Thyroid gland (tissue), 4 donors: ENCODE results near the gene CYP1A2. TPM values are rescaled to one million over a fixed set of nuclear protein-coding genes. Genes with fewer than 3 reads are reported as not detected.
A peak's percentile ranks its signal among the peaks of the same experiment; 100 is the strongest.

Source experiments
- DNase-seq, 2 donors: peaks; one replicate each; pipeline ENCODE4 v3.0.0-alpha.2; 2019
- H3K27ac ChIP-seq, 3 donors: fragments of 200-600 bp; sonication (generic); 1 replicate in 2 of 3; 2 replicates in 1 of 3; pipeline ENCODE4 v1.5.1; 2016 to 2019; ENCODE audit warnings: mild to moderate bottlenecking in 1 of 3, moderate library complexity in 1 of 3
- H3K27me3 ChIP-seq: fragments of 200-600 bp; sonication (generic); one replicate; pipeline ENCODE4 v1.5.1; 2019
- H3K36me3 ChIP-seq, 2 donors: fragments of 200-600 bp; sonication (generic); one replicate each; pipeline ENCODE4 v1.5.1; 2016 to 2019
- H3K4me1 ChIP-seq, 2 donors: fragments of 200-600 bp; sonication (generic); one replicate each; pipeline ENCODE4 v1.5.1; 2017 to 2019
- H3K4me3 ChIP-seq, 3 donors: fragments of 200-600 bp; sonication (generic); replicated peaks in 1 of 3; 1 replicate in 2 of 3; 2 replicates in 1 of 3; pipeline ENCODE4 v1.5.1; 2016; ENCODE audit warnings: mild to moderate bottlenecking in 1 of 3
- H3K9me3 ChIP-seq: fragments of 200-600 bp; sonication (generic); one replicate; pipeline ENCODE4 v1.5.1; 2017
- CTCF ChIP-seq, 6 experiments: fragments of 200-600 bp in 3 of 6; fragments of 450-650 bp in 3 of 6; sonication (generic) in 3 of 6; IDR thresholded peaks; one replicate each; pipeline ENCODE4 v1.5.1; 2016 to 2019; ENCODE audit warnings: antibody characterized with exemption in 6 of 6, mild to moderate bottlenecking in 2 of 6, inconsistent platforms in 1 of 6, moderate library complexity in 1 of 6
- POLR2A ChIP-seq, 2 donors: fragments of 450-650 bp; IDR thresholded peaks; one replicate each; pipeline ENCODE4 v1.6.1; 2017; ENCODE audit warnings: antibody characterized with exemption in 2 of 2, mild to moderate bottlenecking in 2 of 2, moderate library complexity in 1 of 2
- WGBS, 2 donors: methylation state at CpG; one replicate each; pipeline ENCODE4 v1.1.5; 2017; 5-methylcytosine and 5-hydroxymethylcytosine counted together
- intact Hi-C: fragments of 100-400 bp; cut with DNase I; formaldehyde crosslinking; loops from one replicate; pipeline ENCODE4 v1.15.1; 2023
- total RNA-seq, 4 donors: library from RNA; depleted of rRNA; stranded (reverse); fragments of >200 nt; gene quantifications; one replicate each; pipeline ENCODE4 v1.2.3, GENCODE V29; 2016

The CYP1A2 gene
- total RNA-seq, 4 donors from 2014 or later, result 1.3 to 9.9 (median 2.9) TPM

GRCh38 chr15:74781431-74782258 is 33.0 kb downstream of the CYP1A2 start, which contains the start of gene CSK:
Gene CSK, plus strand, starts transcription at chr15:74782080. Its CDS starts 16,218 bp downstream, at chr15:74798298.
- WGBS, 2 donors, result 1 to 3% methylated on average over 23 to 24 of the region's 74 CpGs
- peak; percentile 67 to 76 for DNase-seq
- intact Hi-C loops, result loop anchor here (2.0 kb wide), 1 partner anchor 119 kb away; no protein-coding TSS in a partner anchor
- Histone ChIP-seq H3K27ac (peak within 1 kb of the TSS; percentile 20 to 80 (median 58)), H3K27me3 (no peaks in the 10 kb centered on the region), H3K36me3 (no peaks in the 10 kb centered on the region), H3K4me1 (peaks cover 39 to 61% of the 10 kb centered on the region in 2 donors), H3K4me3 (peak within 1 kb of the TSS; percentile 62 to 87 (median 71)), H3K9me3 (no peaks in the 10 kb centered on the region)
- TF ChIP-seq POLR2A (IDR thresholded peaks at IDR 0.05), result peak; percentile 43 to 69
- TF ChIP-seq CTCF (IDR thresholded peaks at IDR 0.05), result peak in 3 of 6 experiments; percentile 64 to 79 (median 70)

DNA sequence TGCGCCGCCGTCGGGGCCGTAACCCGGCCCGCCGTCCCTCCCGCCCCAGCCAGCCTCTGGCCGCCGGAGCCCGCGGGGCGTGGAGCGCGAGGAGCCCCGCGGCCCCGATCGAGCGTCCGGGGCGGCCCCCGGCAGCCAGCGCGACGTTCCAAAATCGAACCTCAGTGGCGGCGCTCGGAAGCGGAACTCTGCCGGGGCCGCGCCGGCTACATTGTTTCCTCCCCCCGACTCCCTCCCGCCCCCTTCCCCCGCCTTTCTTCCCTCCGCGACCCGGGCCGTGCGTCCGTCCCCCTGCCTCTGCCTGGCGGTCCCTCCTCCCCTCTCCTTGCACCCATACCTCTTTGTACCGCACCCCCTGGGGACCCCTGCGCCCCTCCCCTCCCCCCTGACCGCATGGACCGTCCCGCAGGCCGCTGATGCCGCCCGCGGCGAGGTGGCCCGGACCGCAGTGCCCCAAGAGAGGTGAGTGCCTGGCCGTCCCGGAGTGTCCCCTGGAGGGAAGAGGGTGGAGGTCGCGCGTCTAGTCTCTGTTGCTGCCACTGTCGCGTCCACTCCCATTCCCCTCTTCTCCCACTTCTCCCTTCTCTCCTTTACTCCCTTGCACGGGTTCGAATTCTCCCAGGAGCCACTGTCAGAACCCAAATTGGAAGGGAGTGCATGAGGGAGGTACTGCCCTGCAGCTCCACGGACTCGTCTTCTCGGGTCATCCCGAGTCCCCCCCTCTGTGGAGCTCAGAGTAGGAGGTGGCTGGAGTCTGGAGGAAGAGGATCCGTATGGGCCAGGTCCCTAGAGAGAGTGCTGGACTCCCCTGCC is 33.8 kb downstream of the CYP1A2 start:
- H3K27me3 ChIP-seq, result no peaks in the 10 kb centered on the region
- TF ChIP-seq CTCF (IDR thresholded peaks at IDR 0.05) (no peak), POLR2A (IDR thresholded peaks at IDR 0.05) (no peak)
- H3K4me1 ChIP-seq, result peaks cover 47 to 61% of the 10 kb centered on the region in 2 donors
- H3K4me3 ChIP-seq, result peak overlapping the region; percentile 62 to 87 (median 71)
- no peaks in the 10 kb centered on the region for H3K9me3 ChIP-seq
- 2% methylated on average over 17 to 46 of the region's 72 CpGs for WGBS, 2 donors
- no peaks in the 10 kb centered on the region for H3K36me3 ChIP-seq
- intact Hi-C loops, result no loop called here
- peak overlapping the region; percentile 20 to 80 (median 58) for H3K27ac ChIP-seq
- DNase-seq, result peak; percentile 36 to 39

DNA sequence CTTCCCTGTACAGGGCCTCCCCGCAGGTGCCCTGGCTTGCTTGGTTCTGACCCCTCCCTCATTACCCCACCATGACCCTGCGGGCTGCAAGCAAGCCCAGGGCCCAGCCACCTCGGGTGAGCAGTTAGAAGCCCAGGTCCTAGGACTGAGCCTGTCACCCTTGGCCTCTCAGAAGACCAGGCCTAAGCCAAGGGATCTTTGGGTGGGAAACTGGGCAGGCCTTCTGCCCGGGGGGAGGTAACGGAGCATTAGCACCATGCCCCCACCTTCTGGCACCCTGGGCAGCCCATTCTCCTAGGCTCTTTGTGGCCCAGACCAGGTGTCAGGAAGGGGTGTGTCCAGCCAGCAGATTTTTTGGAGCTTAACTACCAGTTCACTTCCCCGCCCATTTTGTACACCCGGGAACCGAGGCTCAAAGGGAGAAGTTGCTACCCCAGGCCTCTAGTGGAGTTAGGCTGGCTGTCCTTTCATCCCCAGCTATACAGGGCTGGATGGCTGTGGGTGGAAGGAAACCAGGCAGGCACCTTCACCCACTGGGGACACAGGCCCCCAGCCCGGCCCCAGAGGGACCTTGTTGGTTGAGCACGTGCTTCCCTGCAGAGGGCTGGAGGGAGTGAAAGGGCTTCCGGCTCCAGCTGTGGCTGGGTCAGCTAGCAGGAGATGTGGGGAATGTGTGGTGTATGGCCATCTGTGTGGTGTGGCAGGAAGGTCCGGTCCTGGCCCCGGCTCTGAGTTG is 34.6 kb downstream of the CYP1A2 start:
- DNase-seq, result peak in 1 of 2 donors; percentile 28
- intact Hi-C loops, result no loop called here
- no peaks in the 10 kb centered on the region for H3K27me3 ChIP-seq
- H3K27ac ChIP-seq, result peak overlapping the region in 2 of 3 donors; percentile 58 to 80
- H3K4me3 ChIP-seq, result peak overlapping the region; percentile 62 to 87 (median 71)
- 28% methylated on average over 7 to 9 of the region's 13 CpGs for WGBS, 2 donors
- peaks cover 51 to 63% of the 10 kb centered on the region in 2 donors for H3K4me1 ChIP-seq
- no peak for TF ChIP-seq POLR2A (IDR thresholded peaks at IDR 0.05)
- no peak for TF ChIP-seq CTCF (IDR thresholded peaks at IDR 0.05)
- no peaks in the 10 kb centered on the region for H3K36me3 ChIP-seq
- H3K9me3 ChIP-seq, result no peaks in the 10 kb centered on the region

- peak overlapping the region in 1 of 3 donors; percentile 87 for H3K4me3 ChIP-seq
Measured at GRCh38 chr15:74783808-74784175, 35.1 kb downstream of the CYP1A2 start.

More at GRCh38 chr15:74783808-74784175, 35.1 kb downstream of the CYP1A2 start:
- no peaks in the 10 kb centered on the region for H3K9me3 ChIP-seq
- DNase-seq, result no peak
- TF ChIP-seq POLR2A (IDR thresholded peaks at IDR 0.05) (no peak), CTCF (IDR thresholded peaks at IDR 0.05) (no peak)
- no peaks in the 10 kb centered on the region for H3K27me3 ChIP-seq
- no peaks in the 10 kb centered on the region for H3K36me3 ChIP-seq
- peak overlapping the region in 2 of 3 donors; percentile 58 to 80 for H3K27ac ChIP-seq
- H3K4me1 ChIP-seq, result peaks cover 51 to 69% of the 10 kb centered on the region in 2 donors
- WGBS, 2 donors, result 57 to 59% methylated on average over 3 of the region's 3 CpGs
- intact Hi-C loops, result no loop called here
